ENCODE results near the gene PDE4A.

The PDE4A gene

GRCh38 chr19:10473192-10473591 lies 52.9 kb downstream of the PDE4A start:
- in situ Hi-C loops (cut with MboI; ENCODE audit: low sequenced_read_pairs) = no loop called here
- no peak for DNase-seq (ENCODE audit: low spot score in 2 of 2)
- H3K36me3 ChIP-seq (replicated peaks) = no peaks in the 10 kb centered on the region
- no peak overlapping the region for H3K4me3 ChIP-seq
- H3K4me1 ChIP-seq = no peaks in the 10 kb centered on the region
- no peaks in the 10 kb centered on the region for H3K9me3 ChIP-seq
- no peaks in the 10 kb centered on the region for H3K27me3 ChIP-seq (ENCODE audit: low read depth)

- in situ Hi-C loops (cut with MboI; ENCODE audit: low sequenced_read_pairs) = no loop called here
- H3K4me3 ChIP-seq = no peak overlapping the region
- H3K27me3 ChIP-seq (ENCODE audit: low read depth) = no peaks in the 10 kb centered on the region
- DNase-seq (ENCODE audit: low spot score in 2 of 2) = no peak
- no peaks in the 10 kb centered on the region for H3K9me3 ChIP-seq
- no peaks in the 10 kb centered on the region for H3K36me3 ChIP-seq (replicated peaks)
- H3K4me1 ChIP-seq = no peaks in the 10 kb centered on the region
Measured at GRCh38 chr19:10474962-10475451, 54.7 kb downstream of the PDE4A start.

DNA sequence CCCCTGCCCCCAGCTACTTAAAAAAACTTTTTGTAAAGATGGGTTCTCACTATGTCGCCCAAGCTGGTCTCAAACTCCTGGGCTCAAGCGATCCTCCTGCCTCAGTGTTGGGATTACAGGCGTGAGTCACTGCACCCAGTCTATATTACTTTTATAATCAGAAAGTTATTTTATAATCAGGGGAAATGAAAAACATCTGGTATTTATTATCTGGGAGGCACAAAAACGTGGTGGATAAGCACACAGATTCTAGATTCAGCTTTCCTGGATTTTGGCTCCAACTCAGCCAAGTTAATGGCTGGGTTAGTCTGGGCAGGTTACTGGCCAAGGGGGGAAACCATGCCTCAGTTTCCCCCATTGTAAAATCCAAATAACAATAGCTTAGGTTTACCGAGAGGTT lies 58.1 kb downstream of the PDE4A start:
- in situ Hi-C loops (cut with MboI; ENCODE audit: low sequenced_read_pairs) = no loop called here
- H3K36me3 ChIP-seq (replicated peaks) = peaks cover 3% of the 10 kb centered on the region; the same call in 1 of the 2 replicates

DNA sequence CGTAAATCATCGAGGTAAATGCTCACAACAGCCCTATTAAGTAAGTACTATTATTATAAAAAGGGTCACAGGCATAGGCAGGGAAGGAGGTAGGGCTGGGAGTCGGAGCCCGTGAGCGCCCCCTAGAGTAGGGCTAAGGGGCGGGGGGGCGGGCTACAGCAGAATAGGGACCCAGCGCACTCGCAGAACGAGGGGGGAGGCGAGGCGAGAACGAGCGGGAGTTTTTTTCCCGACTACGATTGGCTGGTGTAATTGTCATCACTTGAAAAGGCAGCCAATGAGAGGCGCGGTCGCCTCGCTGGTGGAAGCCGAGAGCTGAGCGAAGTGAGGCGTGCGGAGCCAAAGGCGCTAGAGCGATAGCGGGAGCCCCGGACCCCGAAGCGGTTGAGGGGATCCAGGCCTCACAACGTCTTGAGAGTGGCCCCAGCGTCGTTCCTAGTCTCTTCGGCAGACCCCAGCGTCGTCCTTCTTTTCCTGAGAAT lies 58.6 kb downstream of the PDE4A start:
- H3K27me3 ChIP-seq (ENCODE audit: low read depth) = no peaks in the 10 kb centered on the region
- H3K4me1 ChIP-seq = no peaks in the 10 kb centered on the region
- DNase-seq (ENCODE audit: low spot score in 2 of 2) = peak in 1 of 2 experiments; percentile 71
- in situ Hi-C loops (cut with MboI; ENCODE audit: low sequenced_read_pairs) = no loop called here
- no peak overlapping the region for H3K4me3 ChIP-seq
- no peaks in the 10 kb centered on the region for H3K9me3 ChIP-seq
- H3K36me3 ChIP-seq (replicated peaks) = peaks cover 6% of the 10 kb centered on the region; the same call in 1 of the 2 replicates

More for the DNA sequence above, 58.1 kb downstream of the PDE4A start:
- no peak for DNase-seq (ENCODE audit: low spot score in 2 of 2)
- Histone ChIP-seq H3K4me1 (no peaks in the 10 kb centered on the region), H3K4me3 (no peak overlapping the region), H3K9me3 (no peaks in the 10 kb centered on the region), H3K27me3 (ENCODE audit: low read depth) (no peaks in the 10 kb centered on the region)

DNA sequence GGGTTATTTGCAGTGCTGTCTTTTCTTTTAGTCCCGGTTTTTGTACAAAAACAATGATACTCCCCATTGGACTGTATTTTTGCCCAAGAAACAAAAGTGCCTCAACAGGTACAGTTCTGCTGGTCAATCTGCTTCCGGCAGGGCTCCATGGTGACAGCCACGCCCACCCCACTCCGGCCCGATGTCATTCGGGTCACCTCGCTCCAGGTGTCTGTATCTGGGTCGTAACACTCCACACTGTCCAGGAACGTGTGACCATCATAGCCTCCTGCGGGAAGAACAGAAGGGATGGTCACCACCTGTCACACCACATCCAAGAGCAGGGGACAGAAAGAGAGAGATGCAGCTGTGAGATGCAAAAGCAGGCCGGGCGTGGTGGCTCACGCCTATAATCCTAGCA lies 66.2 kb downstream of the PDE4A start:
- no peaks in the 10 kb centered on the region for H3K27me3 ChIP-seq (ENCODE audit: low read depth)
- no peak overlapping the region for H3K4me3 ChIP-seq
- DNase-seq (ENCODE audit: low spot score in 2 of 2) = no peak
- H3K4me1 ChIP-seq = no peaks in the 10 kb centered on the region
- H3K9me3 ChIP-seq = no peaks in the 10 kb centered on the region
- H3K36me3 ChIP-seq (replicated peaks) = peaks cover 70% of the 10 kb centered on the region
- in situ Hi-C loops (cut with MboI; ENCODE audit: low sequenced_read_pairs) = no loop called here

DNA sequence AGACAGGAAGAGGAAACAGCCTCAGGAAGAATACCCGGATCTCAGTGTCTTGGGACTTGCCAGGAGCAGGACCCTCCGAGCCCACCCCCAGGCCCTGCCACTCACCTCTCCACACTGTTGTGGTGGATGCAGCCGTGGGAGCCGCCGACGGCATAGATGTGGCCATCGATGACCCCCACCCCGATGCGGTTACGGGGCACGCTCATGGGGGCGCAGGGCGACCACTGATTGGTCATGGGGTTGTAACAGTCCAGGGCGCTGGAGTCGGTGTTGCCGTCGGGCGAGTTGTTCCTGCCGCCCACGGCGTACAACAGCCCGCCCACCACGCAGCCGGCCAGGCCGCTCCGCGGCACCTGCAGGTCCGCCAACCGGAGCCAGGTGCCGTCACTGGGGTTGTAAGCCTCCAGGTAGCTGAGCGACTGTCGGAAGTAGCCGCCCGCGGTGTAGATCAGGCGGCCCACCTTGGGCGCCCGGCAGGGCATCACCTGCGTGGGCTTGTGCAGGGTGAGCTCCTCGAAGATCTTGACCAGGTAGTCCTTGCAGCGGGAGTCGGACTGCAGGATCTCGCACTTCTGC lies 71.2 kb downstream of the PDE4A start:
- H3K36me3 ChIP-seq (replicated peaks) = peaks cover 78% of the 10 kb centered on the region
- in situ Hi-C loops (cut with MboI; ENCODE audit: low sequenced_read_pairs) = no loop called here
- no peak for DNase-seq (ENCODE audit: low spot score in 2 of 2)

GRCh38 chr19:10497371-10497770 lies 77.0 kb downstream of the PDE4A start:
- H3K36me3 ChIP-seq (replicated peaks) = peaks cover 68% of the 10 kb centered on the region
- peaks cover 11% of the 10 kb centered on the region for H3K4me1 ChIP-seq
- no peak overlapping the region for H3K4me3 ChIP-seq
- no peak for DNase-seq (ENCODE audit: low spot score in 2 of 2)
- no peaks in the 10 kb centered on the region for H3K9me3 ChIP-seq
- no peaks in the 10 kb centered on the region for H3K27me3 ChIP-seq (ENCODE audit: low read depth)
- in situ Hi-C loops (cut with MboI; ENCODE audit: low sequenced_read_pairs) = no loop called here

More for the DNA sequence above, 71.2 kb downstream of the PDE4A start:
- no peaks in the 10 kb centered on the region for H3K27me3 ChIP-seq (ENCODE audit: low read depth)
- no peak overlapping the region for H3K4me3 ChIP-seq
- H3K4me1 ChIP-seq = no peaks in the 10 kb centered on the region
- H3K9me3 ChIP-seq = no peaks in the 10 kb centered on the region

DNA sequence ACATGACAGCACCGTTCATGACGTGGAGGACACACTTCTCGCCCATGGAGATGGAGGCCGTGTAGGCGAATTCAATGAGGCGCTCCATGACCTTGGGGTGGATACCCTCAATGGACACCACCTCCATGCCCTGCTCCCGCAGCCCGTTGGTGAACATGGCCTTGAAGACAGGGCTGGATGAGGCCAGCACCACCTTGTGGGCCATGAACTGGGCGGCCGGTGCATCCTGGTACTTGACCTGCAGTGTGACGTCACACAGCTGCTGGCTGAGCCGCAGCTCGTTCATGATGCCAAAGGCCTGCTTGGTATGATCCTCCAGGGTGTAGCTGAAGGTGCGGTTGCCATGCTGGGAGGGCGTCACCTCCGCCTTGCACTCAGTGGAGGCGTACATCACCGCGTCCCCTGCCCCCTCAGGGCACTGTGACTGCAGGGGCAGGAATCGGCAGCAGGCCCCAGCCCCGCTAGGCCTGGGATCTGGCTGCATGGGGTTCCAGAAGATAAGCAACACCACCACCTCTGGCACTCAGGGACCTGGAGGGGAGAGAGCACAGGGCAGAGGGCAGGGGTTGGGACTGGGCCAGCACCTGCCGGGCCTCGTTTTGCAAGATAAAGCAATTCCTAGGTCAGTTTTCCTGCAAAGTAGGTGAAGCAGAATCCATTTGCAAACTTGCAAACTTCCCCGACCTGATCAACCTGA lies 79.4 kb downstream of the PDE4A start:
- in situ Hi-C loops (cut with MboI; ENCODE audit: low sequenced_read_pairs) = no loop called here
- DNase-seq (ENCODE audit: low spot score in 2 of 2) = no peak
- Histone ChIP-seq H3K4me3 (no peak overlapping the region), H3K27me3 (ENCODE audit: low read depth) (no peaks in the 10 kb centered on the region), H3K4me1 (peaks cover 11% of the 10 kb centered on the region), H3K36me3 (replicated peaks) (peaks cover 62% of the 10 kb centered on the region), H3K9me3 (no peaks in the 10 kb centered on the region)

- Histone ChIP-seq H3K4me3 (no peak overlapping the region), H3K9me3 (no peaks in the 10 kb centered on the region), H3K36me3 (replicated peaks) (peaks cover 57% of the 10 kb centered on the region), H3K4me1 (peaks cover 11% of the 10 kb centered on the region), H3K27me3 (ENCODE audit: low read depth) (no peaks in the 10 kb centered on the region)
- DNase-seq (ENCODE audit: low spot score in 2 of 2) = no peak
- in situ Hi-C loops (cut with MboI; ENCODE audit: low sequenced_read_pairs) = no loop called here
Measured at GRCh38 chr19:10500247-10500592, 79.9 kb downstream of the PDE4A start.

GRCh38 chr19:10501971-10502523 lies 81.7 kb downstream of the PDE4A start:
- in situ Hi-C loops (cut with MboI; ENCODE audit: low sequenced_read_pairs) = no loop called here
- H3K36me3 ChIP-seq (replicated peaks) = peaks cover 39% of the 10 kb centered on the region
- H3K4me1 ChIP-seq = peaks cover 11% of the 10 kb centered on the region
- no peaks in the 10 kb centered on the region for H3K9me3 ChIP-seq
- H3K4me3 ChIP-seq = peak overlapping the region; percentile 97
- no peaks in the 10 kb centered on the region for H3K27me3 ChIP-seq (ENCODE audit: low read depth)
- peak in 1 of 2 experiments; percentile 59 for DNase-seq (ENCODE audit: low spot score in 2 of 2)

DNA sequence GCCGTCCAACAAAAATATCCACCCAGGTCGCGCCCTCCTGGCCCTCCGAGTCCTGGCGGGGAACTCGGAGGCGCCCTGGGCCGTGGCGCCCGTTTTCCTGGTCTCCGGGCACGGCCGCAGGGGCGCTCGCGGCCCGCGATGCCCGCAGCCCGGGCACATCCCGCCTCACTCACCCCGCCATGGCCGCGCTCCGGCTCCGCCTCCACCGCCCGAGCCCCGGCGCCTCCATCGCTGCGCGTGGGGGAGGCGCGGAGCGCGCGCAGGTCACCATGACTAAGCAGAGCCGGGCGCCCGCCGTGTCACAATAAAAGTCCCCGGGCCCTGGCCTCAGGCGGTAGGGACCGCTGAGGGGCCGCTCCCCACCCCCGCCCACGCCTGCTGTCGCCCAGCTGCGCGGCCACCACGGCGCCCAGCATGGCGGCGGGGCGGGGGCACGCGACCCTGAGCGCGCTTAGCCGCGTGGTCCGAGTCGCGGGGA lies 82.2 kb downstream of the PDE4A start:
- peaks cover 11% of the 10 kb centered on the region for H3K4me1 ChIP-seq
- peak; percentile 87 to 97 for DNase-seq (ENCODE audit: low spot score in 2 of 2)
- peak overlapping the region; percentile 97 for H3K4me3 ChIP-seq
- peaks cover 34% of the 10 kb centered on the region for H3K36me3 ChIP-seq (replicated peaks)
- no peaks in the 10 kb centered on the region for H3K9me3 ChIP-seq
- H3K27me3 ChIP-seq (ENCODE audit: low read depth) = no peaks in the 10 kb centered on the region
- in situ Hi-C loops (cut with MboI; ENCODE audit: low sequenced_read_pairs) = no loop called here

GRCh38 chr19:10503002-10503789 lies 82.9 kb downstream of the PDE4A start, which contains the start of gene KEAP1:
Gene KEAP1 (minus strand): TSS chr19:10503356. CDS start chr19:10500033, 3,323 bp downstream.
- H3K36me3 ChIP-seq (replicated peaks) = peaks cover 30% of the 10 kb centered on the region
- H3K9me3 ChIP-seq = no peaks in the 10 kb centered on the region
- DNase-seq (ENCODE audit: low spot score in 2 of 2) = peak; percentile 32 to 71
- H3K4me3 ChIP-seq = peak within 1 kb of the TSS; percentile 97
- H3K4me1 ChIP-seq = peaks cover 11% of the 10 kb centered on the region
- no peaks in the 10 kb centered on the region for H3K27me3 ChIP-seq (ENCODE audit: low read depth)
- in situ Hi-C loops (cut with MboI; ENCODE audit: low sequenced_read_pairs) = no loop called here

DNA sequence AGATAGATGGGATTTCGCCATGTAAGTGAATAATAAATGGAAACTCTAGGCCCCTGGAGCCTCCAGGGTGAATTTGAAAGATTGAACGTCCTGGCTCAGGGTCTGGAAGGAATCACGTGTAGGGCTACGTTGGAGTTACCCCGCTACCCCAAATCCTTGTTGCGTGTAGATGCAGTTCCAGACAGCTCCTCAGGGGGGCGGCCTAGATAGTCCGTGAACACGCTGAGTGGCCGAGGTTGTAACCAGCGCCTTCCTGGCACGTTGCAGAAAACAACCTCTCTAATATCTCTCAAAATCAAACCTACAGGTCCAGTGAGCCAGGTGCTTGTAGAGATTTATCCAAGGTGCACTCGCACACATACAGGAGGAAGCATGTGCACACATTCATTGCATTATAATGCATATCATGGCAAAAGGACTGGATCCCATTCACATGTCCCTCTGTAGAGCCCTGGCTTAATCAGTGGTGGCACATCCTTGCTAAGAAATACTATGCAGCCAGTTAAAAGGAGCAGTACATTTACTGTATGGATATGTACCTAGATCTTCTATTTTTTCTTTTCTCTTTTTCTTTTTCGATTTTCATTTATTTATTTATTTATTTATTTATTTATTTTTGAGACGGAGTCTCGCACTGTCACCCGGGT lies 85.4 kb downstream of the PDE4A start:
- peaks cover 14% of the 10 kb centered on the region for H3K4me1 ChIP-seq
- peak; percentile 52 to 91 for DNase-seq (ENCODE audit: low spot score in 2 of 2)
- in situ Hi-C loops (cut with MboI; ENCODE audit: low sequenced_read_pairs) = no loop called here
- H3K9me3 ChIP-seq = no peaks in the 10 kb centered on the region
- H3K27me3 ChIP-seq (ENCODE audit: low read depth) = no peaks in the 10 kb centered on the region
- H3K4me3 ChIP-seq = no peak overlapping the region
- H3K36me3 ChIP-seq (replicated peaks) = peaks cover 8% of the 10 kb centered on the region

Data from HAP-1 (cell line).